H1 (cell line): ENCODE results near the gene RSPH6A. TPM values are rescaled to one million over a fixed set of nuclear protein-coding genes. Genes with fewer than 3 reads are reported as not detected.

Source experiments
- BRCA1 ChIP-seq: IDR thresholded peaks from 2 replicates; pipeline ENCODE4 v1.6.1; 2012; ENCODE audit warnings: low read depth, low read length, improper control_type of control experiment
- CTCF ChIP-seq, 3 experiments: IDR thresholded peaks; 1 replicate in 2 of 3; 2 replicates in 1 of 3; pipeline versions ENCODE4 v1.5.1 to v1.6.1; 2011; ENCODE audit warnings: low read length in 3 of 3, mild to moderate bottlenecking in 3 of 3, inconsistent platforms in 2 of 3, low read depth in 1 of 3, moderate library complexity in 1 of 3; ENCODE audit not compliant: insufficient read depth in 1 of 3; ENCODE audit errors: control extremely low read depth in 1 of 3
- KDM5A ChIP-seq: fragments of 200-600 bp; IDR thresholded peaks from 2 replicates; pipeline ENCODE4 v1.7.1; 2012; ENCODE audit warnings: mild to moderate bottlenecking, low read length, inconsistent platforms, mixed read lengths
- MAX ChIP-seq: IDR thresholded peaks from 2 replicates; pipeline ENCODE4 v1.6.1; 2012; ENCODE audit warnings: inconsistent platforms
- SP4 ChIP-seq: IDR thresholded peaks from 2 replicates; pipeline ENCODE4 v1.6.1; 2012; ENCODE audit warnings: low read length, inconsistent platforms
- SRF ChIP-seq: IDR thresholded peaks from 2 replicates; pipeline ENCODE4 v1.6.1; 2011; ENCODE audit warnings: mild to moderate bottlenecking, low read depth, low read length, moderate library complexity
- polyA plus RNA-seq, 7 experiments: library from polyadenylated mRNA; depleted of rRNA in 3 of 7; stranded (reverse) in 5 of 7; unstranded in 2 of 7; fragments of >200 nt in 5 of 7; fragments of 200-250 nt in 2 of 7; gene quantifications; 1 replicate in 5 of 7; 2 replicates in 1 of 7; 4 replicates in 1 of 7; pipeline versions ENCODE4 v1.2.1 to v1.2.3, GENCODE V29; 2011 to 2013; ENCODE audit warnings: missing spikeins in 2 of 7, mixed read lengths in 2 of 7
- total RNA-seq: library from RNA; stranded (reverse); fragmentation: NEBNext Ultra II Directional; extraction: Animal tissue kit (Norgen Biotek cat#: 25700); gene quantifications from 2 replicates; pipeline ENCODE4 v1.2.1, GENCODE V29; 2021
- TF ChIP-seq, protein P1 (sequence below): fragments of 300-600 bp; sonication (generic); IDR thresholded peaks from 2 replicates; pipeline ENCODE4 v1.7.1; 2012; ENCODE audit warnings: low read length, moderate library complexity, mild to moderate bottlenecking, inconsistent platforms; ENCODE audit not compliant: insufficient replicate concordance

The RSPH6A gene
- total and polyA plus RNA-seq, 2 of the 8 experiments (the other 6 are each of a cell fraction or from before 2014, with no cell fraction given), result 0.05 to 0.19 TPM

- TF ChIP-seq, protein P1, sequence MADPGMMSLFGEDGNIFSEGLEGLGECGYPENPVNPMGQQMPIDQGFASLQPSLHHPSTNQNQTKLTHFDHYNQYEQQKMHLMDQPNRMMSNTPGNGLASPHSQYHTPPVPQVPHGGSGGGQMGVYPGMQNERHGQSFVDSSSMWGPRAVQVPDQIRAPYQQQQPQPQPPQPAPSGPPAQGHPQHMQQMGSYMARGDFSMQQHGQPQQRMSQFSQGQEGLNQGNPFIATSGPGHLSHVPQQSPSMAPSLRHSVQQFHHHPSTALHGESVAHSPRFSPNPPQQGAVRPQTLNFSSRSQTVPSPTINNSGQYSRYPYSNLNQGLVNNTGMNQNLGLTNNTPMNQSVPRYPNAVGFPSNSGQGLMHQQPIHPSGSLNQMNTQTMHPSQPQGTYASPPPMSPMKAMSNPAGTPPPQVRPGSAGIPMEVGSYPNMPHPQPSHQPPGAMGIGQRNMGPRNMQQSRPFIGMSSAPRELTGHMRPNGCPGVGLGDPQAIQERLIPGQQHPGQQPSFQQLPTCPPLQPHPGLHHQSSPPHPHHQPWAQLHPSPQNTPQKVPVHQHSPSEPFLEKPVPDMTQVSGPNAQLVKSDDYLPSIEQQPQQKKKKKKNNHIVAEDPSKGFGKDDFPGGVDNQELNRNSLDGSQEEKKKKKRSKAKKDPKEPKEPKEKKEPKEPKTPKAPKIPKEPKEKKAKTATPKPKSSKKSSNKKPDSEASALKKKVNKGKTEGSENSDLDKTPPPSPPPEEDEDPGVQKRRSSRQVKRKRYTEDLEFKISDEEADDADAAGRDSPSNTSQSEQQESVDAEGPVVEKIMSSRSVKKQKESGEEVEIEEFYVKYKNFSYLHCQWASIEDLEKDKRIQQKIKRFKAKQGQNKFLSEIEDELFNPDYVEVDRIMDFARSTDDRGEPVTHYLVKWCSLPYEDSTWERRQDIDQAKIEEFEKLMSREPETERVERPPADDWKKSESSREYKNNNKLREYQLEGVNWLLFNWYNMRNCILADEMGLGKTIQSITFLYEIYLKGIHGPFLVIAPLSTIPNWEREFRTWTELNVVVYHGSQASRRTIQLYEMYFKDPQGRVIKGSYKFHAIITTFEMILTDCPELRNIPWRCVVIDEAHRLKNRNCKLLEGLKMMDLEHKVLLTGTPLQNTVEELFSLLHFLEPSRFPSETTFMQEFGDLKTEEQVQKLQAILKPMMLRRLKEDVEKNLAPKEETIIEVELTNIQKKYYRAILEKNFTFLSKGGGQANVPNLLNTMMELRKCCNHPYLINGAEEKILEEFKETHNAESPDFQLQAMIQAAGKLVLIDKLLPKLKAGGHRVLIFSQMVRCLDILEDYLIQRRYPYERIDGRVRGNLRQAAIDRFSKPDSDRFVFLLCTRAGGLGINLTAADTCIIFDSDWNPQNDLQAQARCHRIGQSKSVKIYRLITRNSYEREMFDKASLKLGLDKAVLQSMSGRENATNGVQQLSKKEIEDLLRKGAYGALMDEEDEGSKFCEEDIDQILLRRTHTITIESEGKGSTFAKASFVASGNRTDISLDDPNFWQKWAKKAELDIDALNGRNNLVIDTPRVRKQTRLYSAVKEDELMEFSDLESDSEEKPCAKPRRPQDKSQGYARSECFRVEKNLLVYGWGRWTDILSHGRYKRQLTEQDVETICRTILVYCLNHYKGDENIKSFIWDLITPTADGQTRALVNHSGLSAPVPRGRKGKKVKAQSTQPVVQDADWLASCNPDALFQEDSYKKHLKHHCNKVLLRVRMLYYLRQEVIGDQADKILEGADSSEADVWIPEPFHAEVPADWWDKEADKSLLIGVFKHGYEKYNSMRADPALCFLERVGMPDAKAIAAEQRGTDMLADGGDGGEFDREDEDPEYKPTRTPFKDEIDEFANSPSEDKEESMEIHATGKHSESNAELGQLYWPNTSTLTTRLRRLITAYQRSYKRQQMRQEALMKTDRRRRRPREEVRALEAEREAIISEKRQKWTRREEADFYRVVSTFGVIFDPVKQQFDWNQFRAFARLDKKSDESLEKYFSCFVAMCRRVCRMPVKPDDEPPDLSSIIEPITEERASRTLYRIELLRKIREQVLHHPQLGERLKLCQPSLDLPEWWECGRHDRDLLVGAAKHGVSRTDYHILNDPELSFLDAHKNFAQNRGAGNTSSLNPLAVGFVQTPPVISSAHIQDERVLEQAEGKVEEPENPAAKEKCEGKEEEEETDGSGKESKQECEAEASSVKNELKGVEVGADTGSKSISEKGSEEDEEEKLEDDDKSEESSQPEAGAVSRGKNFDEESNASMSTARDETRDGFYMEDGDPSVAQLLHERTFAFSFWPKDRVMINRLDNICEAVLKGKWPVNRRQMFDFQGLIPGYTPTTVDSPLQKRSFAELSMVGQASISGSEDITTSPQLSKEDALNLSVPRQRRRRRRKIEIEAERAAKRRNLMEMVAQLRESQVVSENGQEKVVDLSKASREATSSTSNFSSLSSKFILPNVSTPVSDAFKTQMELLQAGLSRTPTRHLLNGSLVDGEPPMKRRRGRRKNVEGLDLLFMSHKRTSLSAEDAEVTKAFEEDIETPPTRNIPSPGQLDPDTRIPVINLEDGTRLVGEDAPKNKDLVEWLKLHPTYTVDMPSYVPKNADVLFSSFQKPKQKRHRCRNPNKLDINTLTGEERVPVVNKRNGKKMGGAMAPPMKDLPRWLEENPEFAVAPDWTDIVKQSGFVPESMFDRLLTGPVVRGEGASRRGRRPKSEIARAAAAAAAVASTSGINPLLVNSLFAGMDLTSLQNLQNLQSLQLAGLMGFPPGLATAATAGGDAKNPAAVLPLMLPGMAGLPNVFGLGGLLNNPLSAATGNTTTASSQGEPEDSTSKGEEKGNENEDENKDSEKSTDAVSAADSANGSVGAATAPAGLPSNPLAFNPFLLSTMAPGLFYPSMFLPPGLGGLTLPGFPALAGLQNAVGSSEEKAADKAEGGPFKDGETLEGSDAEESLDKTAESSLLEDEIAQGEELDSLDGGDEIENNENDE, result no peak
- TF ChIP-seq SP4, result peak; percentile 81
- no peak for TF ChIP-seq SRF
- TF ChIP-seq KDM5A, result no peak
- no peak for TF ChIP-seq BRCA1
- TF ChIP-seq CTCF (IDR thresholded peaks at IDR 0.05; ENCODE audit: control extremely low read depth in 1 of 3, insufficient read depth in 1 of 3, low read depth in 1 of 3, low read length in 3 of 3), result peak; percentile 81 to 87 (median 86)
- 0 out of 2 replicates have a peak, but pooled peaks have one; percentile 6 for TF ChIP-seq MAX
Observed at GRCh38 chr19:45779231-45780145, 35.6 kb downstream of the RSPH6A start (continued).
